Caco-2 (cell line): ENCODE measurements around the gene CHPT1. TPM values are rescaled to one million over a fixed set of nuclear protein-coding genes. Genes with fewer than 3 reads are reported as not detected.

Source experiments
- BruUV-seq: library from RNA; stranded (reverse); fragments of 400-500 nt; replicated peaks from 2 replicates; lab custom pipeline; 2021; lab: Mats Ljungman, UMichigan
- CTCF ChIA-PET: fragments of 300-600 bp; sonication (Branson Sonifier 250); formaldehyde crosslinking; loops from one replicate; lab custom pipeline; 2022; ENCODE audit warnings: antibody characterized with exemption; lab: Charles Lee
- POLR2A ChIA-PET: fragments of 300-600 bp; sonication (Branson Sonifier 250); formaldehyde crosslinking; loops from one replicate; lab custom pipeline; 2022; ENCODE audit warnings: antibody characterized with exemption; lab: Charles Lee
- DNase-seq, 2 experiments: peaks; one replicate each; pipeline versions ENCODE4 v3.0.0 to v3.0.0-alpha.2; 2020 to 2022
- H3K27me3 ChIP-seq: replicated peaks from 2 replicates; pipeline ENCODE4 v1.6.0; 2011; ENCODE audit warnings: low read length; ENCODE audit not compliant: control insufficient read depth, insufficient read depth
- H3K36me3 ChIP-seq: 2 replicates; pipeline ENCODE4 v1.5.1; 2011; ENCODE audit warnings: low read length; ENCODE audit not compliant: control insufficient read depth, insufficient read depth
- H3K4me1 ChIP-seq: fragments of 250-450 bp; sonication (Bioruptor Pico); 2 replicates; pipeline ENCODE4 v1.5.1; 2020; ENCODE audit warnings: mild to moderate bottlenecking
- H3K4me3 ChIP-seq: 2 replicates; pipeline ENCODE4 v1.5.1; 2011; ENCODE audit warnings: low read depth, mild to moderate bottlenecking, control low read depth, low read length
- H3K9me3 ChIP-seq: fragments of 250-450 bp; sonication (Bioruptor Pico); 2 replicates; pipeline ENCODE4 v1.5.1; 2020; ENCODE audit warnings: mild to moderate bottlenecking, moderate library complexity
- H3K27ac Mint-ChIP-seq: one replicate; pipeline ENCODE4 v1.8.0; 2022; ENCODE audit warnings: mixed read lengths; ENCODE audit not compliant: unreplicated experiment
- H3K27me3 Mint-ChIP-seq: one replicate; pipeline ENCODE4 v1.8.0; 2022; ENCODE audit warnings: mixed read lengths; ENCODE audit not compliant: insufficient read depth, unreplicated experiment
- H3K36me3 Mint-ChIP-seq: one replicate; pipeline ENCODE4 v1.8.0; 2022; ENCODE audit warnings: mild to moderate bottlenecking, mixed read lengths; ENCODE audit not compliant: insufficient read depth, unreplicated experiment
- H3K4me1 Mint-ChIP-seq: one replicate; pipeline ENCODE4 v1.8.0; 2022; ENCODE audit warnings: low read depth, mixed read lengths; ENCODE audit not compliant: unreplicated experiment
- H3K4me3 Mint-ChIP-seq: one replicate; pipeline ENCODE4 v1.8.0; 2022; ENCODE audit warnings: mild to moderate bottlenecking, moderate library complexity, mixed read lengths; ENCODE audit not compliant: unreplicated experiment
- H3K9me3 Mint-ChIP-seq: one replicate; pipeline ENCODE4 v1.8.0; 2022; ENCODE audit warnings: mixed read lengths; ENCODE audit not compliant: unreplicated experiment
- intact Hi-C: fragments of 100-400 bp; cut with micrococcal nuclease; formaldehyde crosslinking; loops from one replicate; pipeline ENCODE4 v1.10.0; 2022; ENCODE audit not compliant: unreplicated experiment
- total RNA-seq: library from RNA; stranded (reverse); gene quantifications from 2 replicates; pipeline ENCODE4 v1.2.3, GENCODE V29; 2022
- TF ChIP-seq, protein P1 (sequence below), 2 experiments: fragments of 200-600 bp in 1 of 2; IDR thresholded peaks; 1 replicate in 1 of 2; 2 replicates in 1 of 2; pipeline versions ENCODE4 v1.5.1 to v1.8.0; 2011 to 2022; ENCODE audit warnings: antibody characterized with exemption in 1 of 2, control low read depth in 1 of 2, inconsistent platforms in 1 of 2, low read depth in 1 of 2, low read length in 1 of 2, mild to moderate bottlenecking in 1 of 2, moderate library complexity in 1 of 2; ENCODE audit not compliant: insufficient read depth in 1 of 2, severe bottlenecking in 1 of 2, unreplicated experiment in 1 of 2

Gene CHPT1
- total RNA-seq, 1 experiment from 2014 or later: 54.6 TPM

DNA sequence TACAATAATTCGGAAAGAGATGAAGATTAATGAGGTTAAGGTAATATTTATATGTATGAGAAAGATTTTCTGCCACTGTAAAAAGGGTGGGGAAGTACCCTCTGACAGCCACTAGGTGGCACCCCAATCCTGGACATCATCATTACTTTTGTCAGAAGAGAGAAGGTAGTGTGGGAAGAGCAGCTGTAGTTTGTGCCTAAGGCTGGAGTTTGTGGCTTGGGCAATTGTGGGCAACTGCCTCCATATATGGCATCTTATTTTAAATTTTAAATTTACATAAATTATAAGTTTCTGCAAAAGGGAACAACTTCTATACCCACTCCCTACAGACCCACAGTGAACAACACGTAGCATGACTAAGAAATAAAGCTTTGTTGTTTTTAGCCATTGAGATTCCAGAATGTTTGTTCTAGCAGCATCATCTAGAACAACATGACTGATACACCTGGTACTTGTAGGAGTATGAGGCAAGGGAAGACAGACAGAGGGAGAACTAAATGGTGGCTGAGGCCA, 76.3 kb downstream of the CHPT1 start:
- H3K9me3 Mint-ChIP-seq: no peaks in the 10 kb centered on the region
- no peaks in the 10 kb centered on the region for H3K27me3 Mint-ChIP-seq
- intact Hi-C loops: loop anchor here (1.0 to 5.0 kb wide), 4 partner anchors 58 to 359 kb away; no protein-coding TSS in a partner anchor
- H3K4me1 Mint-ChIP-seq: peaks cover 7% of the 10 kb centered on the region
- CTCF ChIA-PET: interaction anchor here (0.5 to 2.7 kb wide), 11 partner anchors 19 to 1037 kb away, joined by 3 to 34 read pairs (median 3); partner anchors contain the start of gene GNPTAB
- H3K4me3 ChIP-seq: no peak overlapping the region
- BruUV-seq: no TSS peak
- H3K36me3 Mint-ChIP-seq: peaks cover 20% of the 10 kb centered on the region
- H3K4me1 ChIP-seq: no peaks in the 10 kb centered on the region
- POLR2A ChIA-PET: no interaction called here
- no peaks in the 10 kb centered on the region for H3K27me3 ChIP-seq
- no peak overlapping the region for H3K27ac Mint-ChIP-seq
- H3K4me3 Mint-ChIP-seq: no peak overlapping the region
- DNase-seq: peak; percentile 53 to 65
- H3K36me3 ChIP-seq: no peaks in the 10 kb centered on the region
- no peaks in the 10 kb centered on the region for H3K9me3 ChIP-seq
- TF ChIP-seq, protein P1, sequence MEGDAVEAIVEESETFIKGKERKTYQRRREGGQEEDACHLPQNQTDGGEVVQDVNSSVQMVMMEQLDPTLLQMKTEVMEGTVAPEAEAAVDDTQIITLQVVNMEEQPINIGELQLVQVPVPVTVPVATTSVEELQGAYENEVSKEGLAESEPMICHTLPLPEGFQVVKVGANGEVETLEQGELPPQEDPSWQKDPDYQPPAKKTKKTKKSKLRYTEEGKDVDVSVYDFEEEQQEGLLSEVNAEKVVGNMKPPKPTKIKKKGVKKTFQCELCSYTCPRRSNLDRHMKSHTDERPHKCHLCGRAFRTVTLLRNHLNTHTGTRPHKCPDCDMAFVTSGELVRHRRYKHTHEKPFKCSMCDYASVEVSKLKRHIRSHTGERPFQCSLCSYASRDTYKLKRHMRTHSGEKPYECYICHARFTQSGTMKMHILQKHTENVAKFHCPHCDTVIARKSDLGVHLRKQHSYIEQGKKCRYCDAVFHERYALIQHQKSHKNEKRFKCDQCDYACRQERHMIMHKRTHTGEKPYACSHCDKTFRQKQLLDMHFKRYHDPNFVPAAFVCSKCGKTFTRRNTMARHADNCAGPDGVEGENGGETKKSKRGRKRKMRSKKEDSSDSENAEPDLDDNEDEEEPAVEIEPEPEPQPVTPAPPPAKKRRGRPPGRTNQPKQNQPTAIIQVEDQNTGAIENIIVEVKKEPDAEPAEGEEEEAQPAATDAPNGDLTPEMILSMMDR (IDR thresholded peaks at IDR 0.05; ENCODE audit: insufficient read depth in 1 of 2, low read depth in 1 of 2, low read length in 1 of 2, severe bottlenecking in 1 of 2, unreplicated experiment in 1 of 2): peak; percentile 84 to 91

DNA sequence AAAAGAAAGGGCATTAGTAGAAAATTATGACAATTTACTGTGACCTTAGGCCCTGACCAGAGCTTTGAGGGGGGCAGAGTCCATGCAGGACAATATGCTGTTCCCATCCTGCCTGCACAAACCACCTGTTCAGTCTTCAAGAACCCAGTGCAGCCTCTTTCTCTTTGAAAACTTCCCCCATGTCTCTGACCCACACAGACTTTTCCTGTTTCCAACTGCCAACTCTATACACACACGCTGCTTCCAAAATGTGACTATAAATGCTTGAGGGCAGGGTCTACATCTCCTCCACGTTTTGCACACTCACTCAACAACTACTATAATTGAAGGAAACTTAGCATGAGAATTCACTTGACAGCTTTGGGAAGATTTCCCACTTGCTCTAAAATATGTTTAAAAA, 78.4 kb downstream of the CHPT1 start:
- no peaks in the 10 kb centered on the region for H3K9me3 Mint-ChIP-seq
- ChIA-PET CTCF (interaction anchor here (1.4 kb wide), 1 partner anchor 55 kb away, joined by 5 read pairs; the partner anchor contains the start of gene GNPTAB), POLR2A (no interaction called here)
- peaks cover 9% of the 10 kb centered on the region for H3K36me3 Mint-ChIP-seq
- H3K27me3 Mint-ChIP-seq: no peaks in the 10 kb centered on the region
- H3K4me3 ChIP-seq: no peak overlapping the region
- H3K4me3 Mint-ChIP-seq: no peak overlapping the region
- H3K4me1 ChIP-seq: peaks cover 4% of the 10 kb centered on the region; the same call in 1 of the 2 replicates
- no peaks in the 10 kb centered on the region for H3K36me3 ChIP-seq
- peaks cover 7% of the 10 kb centered on the region for H3K4me1 Mint-ChIP-seq
- no peak for DNase-seq
- no TSS peak for BruUV-seq
- intact Hi-C loops: no loop called here
- no peak overlapping the region for H3K27ac Mint-ChIP-seq
- H3K27me3 ChIP-seq: no peaks in the 10 kb centered on the region
- no peaks in the 10 kb centered on the region for H3K9me3 ChIP-seq
- TF ChIP-seq, protein P1 (IDR thresholded peaks at IDR 0.05; ENCODE audit: insufficient read depth in 1 of 2, low read depth in 1 of 2, low read length in 1 of 2, severe bottlenecking in 1 of 2, unreplicated experiment in 1 of 2): no peak

DNA sequence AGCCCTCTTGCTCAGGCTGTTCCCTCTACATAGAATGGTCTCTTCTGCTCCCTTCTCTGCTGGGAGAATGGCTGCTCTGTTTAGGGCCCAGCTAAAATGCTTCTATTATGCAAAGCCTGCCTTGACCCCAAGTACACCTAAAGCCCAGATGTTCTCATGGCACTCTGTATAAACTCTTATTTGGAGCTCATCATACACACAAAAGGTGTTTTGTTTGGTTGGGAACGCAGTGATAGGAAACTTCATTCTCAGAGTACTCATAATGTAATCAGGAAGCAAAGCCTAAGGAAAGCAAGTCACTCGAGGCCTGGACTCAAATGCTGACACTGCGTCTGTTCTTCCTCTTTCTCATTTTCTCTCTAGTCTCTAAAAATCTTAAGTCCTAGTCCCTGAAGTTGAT, 80.0 kb downstream of the CHPT1 start:
- Histone ChIP-seq H3K36me3 (no peaks in the 10 kb centered on the region), H3K9me3 (no peaks in the 10 kb centered on the region), H3K4me1 (peaks cover 4% of the 10 kb centered on the region; the same call in 1 of the 2 replicates), H3K27me3 (no peaks in the 10 kb centered on the region), H3K4me3 (no peak overlapping the region)
- H3K4me3 Mint-ChIP-seq: no peak overlapping the region
- no peaks in the 10 kb centered on the region for H3K27me3 Mint-ChIP-seq
- TF ChIP-seq, protein P1 (IDR thresholded peaks at IDR 0.05; ENCODE audit: insufficient read depth in 1 of 2, low read depth in 1 of 2, low read length in 1 of 2, severe bottlenecking in 1 of 2, unreplicated experiment in 1 of 2): no peak
- peaks cover 9% of the 10 kb centered on the region for H3K36me3 Mint-ChIP-seq
- no peak overlapping the region for H3K27ac Mint-ChIP-seq
- ChIA-PET CTCF (no interaction called here), POLR2A (no interaction called here)
- peaks cover 7% of the 10 kb centered on the region for H3K4me1 Mint-ChIP-seq
- H3K9me3 Mint-ChIP-seq: no peaks in the 10 kb centered on the region
- intact Hi-C loops: no loop called here
- DNase-seq: no peak
- BruUV-seq: no TSS peak
